ENCODE results near the gene PIP4K2A.

DNA sequence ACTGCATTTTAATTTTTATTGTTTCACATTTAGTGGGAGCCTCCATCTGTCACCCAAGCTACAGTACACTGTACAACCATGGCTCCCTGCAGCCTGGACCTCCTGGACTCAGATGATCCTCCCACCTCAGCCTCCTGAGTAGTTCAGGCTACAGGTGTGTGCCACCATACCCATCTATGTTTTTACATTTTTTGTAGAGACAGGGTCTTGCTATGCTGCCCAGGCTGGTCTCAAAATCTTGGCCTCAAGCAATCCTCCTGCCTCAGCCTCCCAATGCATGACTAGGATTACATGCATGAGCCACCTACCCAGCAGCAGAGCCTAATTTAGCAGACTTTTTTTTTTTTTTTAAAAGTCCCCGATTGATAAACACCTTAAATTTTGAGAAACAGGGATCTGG lies 5.6 kb downstream of the PIP4K2A start:
- no peak for TF ChIP-seq ZFX (IDR thresholded peaks at IDR 0.05; ENCODE audit: borderline replicate concordance)
- TF ChIP-seq, protein P1, sequence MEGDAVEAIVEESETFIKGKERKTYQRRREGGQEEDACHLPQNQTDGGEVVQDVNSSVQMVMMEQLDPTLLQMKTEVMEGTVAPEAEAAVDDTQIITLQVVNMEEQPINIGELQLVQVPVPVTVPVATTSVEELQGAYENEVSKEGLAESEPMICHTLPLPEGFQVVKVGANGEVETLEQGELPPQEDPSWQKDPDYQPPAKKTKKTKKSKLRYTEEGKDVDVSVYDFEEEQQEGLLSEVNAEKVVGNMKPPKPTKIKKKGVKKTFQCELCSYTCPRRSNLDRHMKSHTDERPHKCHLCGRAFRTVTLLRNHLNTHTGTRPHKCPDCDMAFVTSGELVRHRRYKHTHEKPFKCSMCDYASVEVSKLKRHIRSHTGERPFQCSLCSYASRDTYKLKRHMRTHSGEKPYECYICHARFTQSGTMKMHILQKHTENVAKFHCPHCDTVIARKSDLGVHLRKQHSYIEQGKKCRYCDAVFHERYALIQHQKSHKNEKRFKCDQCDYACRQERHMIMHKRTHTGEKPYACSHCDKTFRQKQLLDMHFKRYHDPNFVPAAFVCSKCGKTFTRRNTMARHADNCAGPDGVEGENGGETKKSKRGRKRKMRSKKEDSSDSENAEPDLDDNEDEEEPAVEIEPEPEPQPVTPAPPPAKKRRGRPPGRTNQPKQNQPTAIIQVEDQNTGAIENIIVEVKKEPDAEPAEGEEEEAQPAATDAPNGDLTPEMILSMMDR (IDR thresholded peaks at IDR 0.05) = no peak

Measured in 22Rv1 (cell line).